A549 (cell line): ENCODE data around the gene INTS6. TPM values are rescaled to one million over a fixed set of nuclear protein-coding genes. Genes with fewer than 3 reads are reported as not detected.

Source experiments
- ATAC-seq, 2 experiments: fragments of 200-7000 bp in 1 of 2; fragments of >200 bp in 1 of 2; cut with Nextera tagmentation in 1 of 2; cut with Tn5 transposase in 1 of 2; 3 replicates each; pipeline versions ENCODE4 v1.8.0 to v1.9.1; 2018 to 2020; ENCODE audit warnings: mild to moderate bottlenecking in 1 of 2, moderate library complexity in 1 of 2
- CTCF ChIA-PET: fragments of 300-600 bp; sonication (Branson Sonifier 250); formaldehyde crosslinking; extraction: SDS; loops from one replicate; lab custom pipeline; 2021; ENCODE audit warnings: antibody characterized with exemption, inconsistent platforms; lab: Yijun Ruan, JAX
- POLR2A ChIA-PET: fragments of 350-600 bp; formaldehyde crosslinking; extraction: SDS; loops from one replicate; lab custom pipeline; 2021; ENCODE audit warnings: antibody characterized with exemption, inconsistent platforms; lab: Yijun Ruan, JAX
- DNase-seq, 2 experiments: peaks; one replicate each; pipeline versions ENCODE4 v3.0.0 to v3.0.0-alpha.2; 2011 to 2016; ENCODE audit warnings: low read depth in 1 of 2, low spot score in 1 of 2
- FAIRE-seq: peaks from 2 replicates; lab custom pipeline; 2011; peaks lifted over from hg19 to GRCh38; lab: Jason Lieb, UNC
- H3K27ac ChIP-seq, 2 experiments: fragments of >200 bp; sonication (Bioruptor Twin); formaldehyde crosslinking; 3 replicates each; pipeline ENCODE4 v1.5.1; 2016 to 2017
- H3K4me1 ChIP-seq: fragments of >200 bp; sonication (Bioruptor Twin); formaldehyde crosslinking; 3 replicates; pipeline ENCODE4 v1.6.1; 2016
- H3K4me2 ChIP-seq: fragments of >200 bp; sonication (Bioruptor Twin); formaldehyde crosslinking; 3 replicates; pipeline ENCODE4 v1.6.1; 2016
- H3K4me3 ChIP-seq: fragments of >200 bp; sonication (Bioruptor Twin); formaldehyde crosslinking; 3 replicates; pipeline ENCODE4 v1.5.1; 2016
- H3K9me3 ChIP-seq: fragments of >200 bp; sonication (Bioruptor Twin); formaldehyde crosslinking; 3 replicates; pipeline ENCODE4 v1.6.1; 2016
- ATOH8 ChIP-seq: fragments of 250-450 bp; sonication (Bioruptor Pico); IDR thresholded peaks from 2 replicates; pipeline ENCODE4 v1.5.0; 2020; ENCODE audit warnings: low read depth, mild to moderate bottlenecking, moderate library complexity
- BHLHE40 ChIP-seq: IDR thresholded peaks from 2 replicates; pipeline ENCODE4 v1.6.1; 2012; ENCODE audit warnings: low read depth, low read length, inconsistent platforms
- CBX8 ChIP-seq: fragments of 200-600 bp; sonication (generic); IDR thresholded peaks from 2 replicates; pipeline ENCODE4 v1.6.1; 2016
- CEBPB ChIP-seq, 2 experiments: fragments of >200 bp in 1 of 2; sonication (Bioruptor Twin) in 1 of 2; formaldehyde crosslinking in 1 of 2; IDR thresholded peaks; 2 replicates each; pipeline ENCODE4 v1.6.1; 2012 to 2016
- CHD2 ChIP-seq: fragments of 150-350 bp; IDR thresholded peaks from 2 replicates; pipeline ENCODE4 v1.6.1; 2014; ENCODE audit warnings: low read length; ENCODE audit not compliant: partially characterized antibody
- CHD4 ChIP-seq: fragments of 200-600 bp; sonication (generic); IDR thresholded peaks from 2 replicates; pipeline ENCODE4 v1.6.1; 2016; ENCODE audit warnings: antibody characterized with exemption, mild to moderate bottlenecking, borderline replicate concordance
- CTCF ChIP-seq: fragments of >200 bp; sonication (Bioruptor Twin); formaldehyde crosslinking; IDR thresholded peaks from 3 replicates; pipeline ENCODE4 v1.5.1; 2016
- HDAC2 ChIP-seq: fragments of 200-600 bp; sonication (generic); IDR thresholded peaks from 2 replicates; pipeline ENCODE4 v1.6.1; 2016
- HEYL ChIP-seq: fragments of 250-450 bp; sonication (Bioruptor Pico); IDR thresholded peaks from 2 replicates; pipeline ENCODE4 v1.8.0; 2021; ENCODE audit warnings: mild to moderate bottlenecking, moderate library complexity
- HOXB5 ChIP-seq: fragments of 250-450 bp; sonication (Bioruptor Pico); IDR thresholded peaks from 2 replicates; pipeline ENCODE4 v1.5.0; 2020; ENCODE audit warnings: mild to moderate bottlenecking, moderate library complexity
- JUN ChIP-seq, 2 experiments: fragments of >200 bp; sonication (Bioruptor Twin); formaldehyde crosslinking; IDR thresholded peaks; 2 replicates in 1 of 2; 3 replicates in 1 of 2; pipeline ENCODE4 v1.6.1; 2016 to 2017
- MAFK ChIP-seq: fragments of 450-650 bp; IDR thresholded peaks from 2 replicates; pipeline ENCODE4 v1.6.1; 2014; ENCODE audit not compliant: partially characterized antibody
- MYC ChIP-seq: IDR thresholded peaks from 2 replicates; pipeline ENCODE4 v1.6.1; 2012; ENCODE audit warnings: mild to moderate bottlenecking, inconsistent platforms, low read length, improper control_type of control experiment, borderline replicate concordance
- NPAS2 ChIP-seq: fragments of 250-450 bp; sonication (Bioruptor Pico); IDR thresholded peaks from 2 replicates; pipeline ENCODE4 v1.8.0; 2022; ENCODE audit warnings: mild to moderate bottlenecking, moderate library complexity, borderline replicate concordance
- RAD21 ChIP-seq, 2 experiments: fragments of >200 bp in 1 of 2; sonication (Bioruptor Twin) in 1 of 2; formaldehyde crosslinking in 1 of 2; IDR thresholded peaks in 1 of 2; conservative IDR thresholded peaks in 1 of 2; 2 replicates in 1 of 2; 3 replicates in 1 of 2; pipeline ENCODE4 v1.6.1; 2012 to 2018; ENCODE audit warnings: inconsistent platforms in 1 of 2
- RFX5 ChIP-seq: fragments of 450-650 bp; IDR thresholded peaks from 2 replicates; pipeline ENCODE4 v1.7.1; 2014; ENCODE audit warnings: antibody characterized with exemption, mild to moderate bottlenecking, moderate library complexity
- SMC3 ChIP-seq: fragments of >200 bp; sonication (Bioruptor Twin); formaldehyde crosslinking; IDR thresholded peaks from 3 replicates; pipeline ENCODE4 v1.6.1; 2018; ENCODE audit warnings: inconsistent platforms
- SREBF2 ChIP-seq: fragments of 450-650 bp; IDR thresholded peaks from 2 replicates; pipeline ENCODE4 v1.6.1; 2014; ENCODE audit warnings: mild to moderate bottlenecking, moderate library complexity
- TFCP2L1 ChIP-seq: fragments of 250-450 bp; sonication (Bioruptor Pico); IDR thresholded peaks from 2 replicates; pipeline ENCODE4 v1.5.0; 2021; ENCODE audit warnings: mild to moderate bottlenecking
- ZC3H11A ChIP-seq: fragments of 450-650 bp; IDR thresholded peaks from 2 replicates; pipeline ENCODE4 v1.6.1; 2014; ENCODE audit warnings: antibody characterized with exemption, mild to moderate bottlenecking
- ZFP36 ChIP-seq: fragments of 450-650 bp; IDR thresholded peaks from 2 replicates; pipeline ENCODE4 v1.6.1; 2014; ENCODE audit warnings: borderline replicate concordance; ENCODE audit not compliant: partially characterized antibody
- WGBS: methylation state at CpG from one replicate; pipeline ENCODE4 v1.1.6; 2017; ENCODE audit errors: missing lambda C conversion rate; 5-methylcytosine and 5-hydroxymethylcytosine counted together
- polyA plus RNA-seq, 4 experiments: library from polyadenylated mRNA; depleted of rRNA in 3 of 4; stranded (reverse); fragments of >200 nt; fragmentation: RNase III in 1 of 4; extraction: RNeasy Plus Mini Kit Qiagen cat#74134 plus additional on column Dnase treatment in 1 of 4; gene quantifications; 2 replicates in 3 of 4; 3 replicates in 1 of 4; pipeline ENCODE4 v1.2.3, GENCODE V29; 2011 to 2017
- TF ChIP-seq, protein P1 (sequence below): IDR thresholded peaks from 2 replicates; pipeline ENCODE4 v1.6.1; 2012
- TF ChIP-seq, protein P2 (sequence below): fragments of >200 bp; sonication (Bioruptor Twin); formaldehyde crosslinking; IDR thresholded peaks from 3 replicates; pipeline ENCODE4 v1.6.1; 2016
- TF ChIP-seq, protein P3 (sequence below): fragments of >200 bp; sonication (Bioruptor Twin); formaldehyde crosslinking; IDR thresholded peaks from 2 replicates; pipeline ENCODE4 v1.6.1; 2016

The INTS6 gene
- polyA plus RNA-seq, 2 of the 4 experiments (the other 2 are of a cell fraction), result 11.5 to 37.1 TPM

DNA sequence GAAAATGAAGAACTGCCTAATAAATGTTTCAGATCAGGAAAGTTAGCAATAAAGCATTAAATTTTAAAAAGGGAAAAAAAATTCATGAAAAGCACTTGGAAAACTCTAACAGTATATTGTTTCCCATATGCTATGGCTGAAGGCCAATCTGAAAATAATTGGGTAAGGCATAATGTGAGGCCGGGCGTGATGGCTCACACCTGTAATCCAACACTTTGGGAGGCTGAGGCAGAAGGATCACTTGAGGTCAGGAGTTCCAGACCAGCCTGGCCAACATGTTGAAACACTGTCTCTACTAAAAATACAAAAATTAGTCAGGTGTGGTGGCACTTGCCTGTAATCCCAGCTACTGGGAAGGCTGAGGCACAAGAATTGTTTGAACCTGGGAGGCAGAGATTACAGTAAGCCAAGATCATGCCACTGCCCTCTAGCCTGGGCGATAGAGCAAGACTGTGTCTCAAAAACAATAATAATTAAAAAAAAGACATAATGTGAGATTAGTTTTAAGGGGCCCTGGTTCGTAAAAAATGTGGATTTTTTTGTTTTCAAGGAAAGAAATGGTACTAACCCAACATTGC lies 15.2 kb downstream of the INTS6 start (continued):
- TF ChIP-seq CTCF (no peak), ZFP36 (no peak), ATOH8 (no peak), ZC3H11A (no peak), NPAS2 (no peak)
- TF ChIP-seq, protein P1, sequence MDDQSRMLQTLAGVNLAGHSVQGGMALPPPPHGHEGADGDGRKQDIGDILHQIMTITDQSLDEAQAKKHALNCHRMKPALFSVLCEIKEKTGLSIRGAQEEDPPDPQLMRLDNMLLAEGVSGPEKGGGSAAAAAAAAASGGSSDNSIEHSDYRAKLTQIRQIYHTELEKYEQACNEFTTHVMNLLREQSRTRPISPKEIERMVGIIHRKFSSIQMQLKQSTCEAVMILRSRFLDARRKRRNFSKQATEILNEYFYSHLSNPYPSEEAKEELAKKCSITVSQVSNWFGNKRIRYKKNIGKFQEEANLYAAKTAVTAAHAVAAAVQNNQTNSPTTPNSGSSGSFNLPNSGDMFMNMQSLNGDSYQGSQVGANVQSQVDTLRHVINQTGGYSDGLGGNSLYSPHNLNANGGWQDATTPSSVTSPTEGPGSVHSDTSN, result no peak

- Histone ChIP-seq H3K27ac (no peak overlapping the region), H3K4me2 (no peak overlapping the region), H3K4me3 (no peak overlapping the region), H3K9me3 (no peaks in the 10 kb centered on the region), H3K4me1 (peaks cover 11% of the 10 kb centered on the region; the same call in 2 of the 3 replicates)
- TF ChIP-seq CTCF (peak; percentile 48), CHD4 (no peak), BHLHE40 (no peak), CEBPB (IDR thresholded peaks at IDR 0.05) (no peak), MYC (no peak), CBX8 (no peak), TFCP2L1 (no peak), MAFK (no peak), SMC3 (peak; percentile 47), HOXB5 (no peak), RFX5 (no peak), JUN (IDR thresholded peaks at IDR 0.05) (no peak), SREBF2 (no peak), HEYL (CRISPR knock-in tag) (no peak), HDAC2 (no peak), RAD21 (conservative IDR thresholded peaks at IDR 0.05 in 1 of 2, IDR thresholded peaks at IDR 0.05 in 1 of 2) (peak; percentile 63 to 69), ZFP36 (no peak), CHD2 (no peak)
- TF ChIP-seq, protein P2, sequence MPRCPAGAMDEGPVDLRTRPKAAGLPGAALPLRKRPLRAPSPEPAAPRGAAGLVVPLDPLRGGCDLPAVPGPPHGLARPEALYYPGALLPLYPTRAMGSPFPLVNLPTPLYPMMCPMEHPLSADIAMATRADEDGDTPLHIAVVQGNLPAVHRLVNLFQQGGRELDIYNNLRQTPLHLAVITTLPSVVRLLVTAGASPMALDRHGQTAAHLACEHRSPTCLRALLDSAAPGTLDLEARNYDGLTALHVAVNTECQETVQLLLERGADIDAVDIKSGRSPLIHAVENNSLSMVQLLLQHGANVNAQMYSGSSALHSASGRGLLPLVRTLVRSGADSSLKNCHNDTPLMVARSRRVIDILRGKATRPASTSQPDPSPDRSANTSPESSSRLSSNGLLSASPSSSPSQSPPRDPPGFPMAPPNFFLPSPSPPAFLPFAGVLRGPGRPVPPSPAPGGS, result no peak
- TF ChIP-seq, protein P3, sequence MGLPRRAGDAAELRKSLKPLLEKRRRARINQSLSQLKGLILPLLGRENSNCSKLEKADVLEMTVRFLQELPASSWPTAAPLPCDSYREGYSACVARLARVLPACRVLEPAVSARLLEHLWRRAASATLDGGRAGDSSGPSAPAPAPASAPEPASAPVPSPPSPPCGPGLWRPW, result no peak
- peak; percentile 1 to 12 for DNase-seq
- no peak for ATAC-seq
- WGBS, result 13% methylated on average over 1 of the region's 1 CpG
- FAIRE-seq, result no peak
- POLR2A ChIA-PET, result interaction anchor here (1.0 to 1.2 kb wide), 4 partner anchors 10 to 362 kb away, joined by 3 to 4 read pairs (median 3); partner anchors contain the start of gene INTS6
- CTCF ChIA-PET, result interaction anchor here (0.6 to 4.2 kb wide), 6 partner anchors 274 to 365 kb away, joined by 3 to 35 read pairs (median 4); no protein-coding TSS in a partner anchor
Observed at GRCh38 chr13:51435002-51435578, 17.7 kb downstream of the INTS6 start.
